GM18951 (cell line): Measurements from ENCODE around the gene MEAK7.

Experiments used
- POLR2A ChIP-seq: IDR thresholded peaks from 4 replicates; pipeline ENCODE4 v1.6.1; 2011; ENCODE audit warnings: mild to moderate bottlenecking; ENCODE audit not compliant: insufficient read length, insufficient read depth; ENCODE audit errors: extremely low read depth
- in situ Hi-C: fragments of 300-500 bp; cut with MboI; formaldehyde crosslinking; loops from one replicate; pipeline ENCODE4 v1.12.0; 2022; ENCODE audit warnings: low sequenced_read_pairs, mixed read lengths, inconsistent platforms; ENCODE audit not compliant: unreplicated experiment

The MEAK7 gene, protein sequence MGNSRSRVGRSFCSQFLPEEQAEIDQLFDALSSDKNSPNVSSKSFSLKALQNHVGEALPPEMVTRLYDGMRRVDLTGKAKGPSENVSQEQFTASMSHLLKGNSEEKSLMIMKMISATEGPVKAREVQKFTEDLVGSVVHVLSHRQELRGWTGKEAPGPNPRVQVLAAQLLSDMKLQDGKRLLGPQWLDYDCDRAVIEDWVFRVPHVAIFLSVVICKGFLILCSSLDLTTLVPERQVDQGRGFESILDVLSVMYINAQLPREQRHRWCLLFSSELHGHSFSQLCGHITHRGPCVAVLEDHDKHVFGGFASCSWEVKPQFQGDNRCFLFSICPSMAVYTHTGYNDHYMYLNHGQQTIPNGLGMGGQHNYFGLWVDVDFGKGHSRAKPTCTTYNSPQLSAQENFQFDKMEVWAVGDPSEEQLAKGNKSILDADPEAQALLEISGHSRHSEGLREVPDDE

GRCh38 chr16:84504420-84505248 lies at the start of gene MEAK7:
Gene MEAK7, minus strand, starts transcription at chr16:84504659. Its CDS starts 6,573 bp downstream, at chr16:84498086.
- peak; percentile 74 for TF ChIP-seq POLR2A
- in situ Hi-C loops: no loop called here

GRCh38 chr16:84553873-84554399 lies 49.5 kb upstream of the MEAK7 start:
- no peak for TF ChIP-seq POLR2A
- in situ Hi-C loops: no loop called here

DNA sequence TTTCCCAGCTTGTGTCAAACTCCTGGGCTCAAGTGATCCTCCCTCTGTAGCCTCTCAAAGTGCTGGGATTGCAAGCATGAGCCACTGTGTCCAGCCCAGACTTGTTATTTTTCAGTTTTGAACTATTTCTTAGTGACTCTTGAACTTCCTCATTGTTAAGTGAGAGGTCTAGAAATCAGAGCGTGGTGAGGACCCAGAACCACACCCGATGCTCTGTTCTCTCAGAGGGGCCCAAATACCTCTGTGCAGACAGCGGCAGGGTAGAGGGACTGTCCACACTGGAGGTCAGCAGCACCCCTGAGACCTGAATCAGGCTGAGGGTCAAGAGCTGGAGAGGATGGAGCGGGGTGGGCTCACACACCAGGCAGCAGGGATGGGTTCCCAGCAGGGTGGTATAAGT lies 47.7 kb upstream of the MEAK7 start:
- in situ Hi-C loops: no loop called here
- TF ChIP-seq POLR2A: no peak

- in situ Hi-C loops: no loop called here
- TF ChIP-seq POLR2A: no peak
These were observed 45.6 kb upstream of the MEAK7 start for GRCh38 chr16:84550096-84550495.

GRCh38 chr16:84548971-84549844 lies 44.7 kb upstream of the MEAK7 start:
- peak; percentile 23 for TF ChIP-seq POLR2A
- in situ Hi-C loops: no loop called here

DNA sequence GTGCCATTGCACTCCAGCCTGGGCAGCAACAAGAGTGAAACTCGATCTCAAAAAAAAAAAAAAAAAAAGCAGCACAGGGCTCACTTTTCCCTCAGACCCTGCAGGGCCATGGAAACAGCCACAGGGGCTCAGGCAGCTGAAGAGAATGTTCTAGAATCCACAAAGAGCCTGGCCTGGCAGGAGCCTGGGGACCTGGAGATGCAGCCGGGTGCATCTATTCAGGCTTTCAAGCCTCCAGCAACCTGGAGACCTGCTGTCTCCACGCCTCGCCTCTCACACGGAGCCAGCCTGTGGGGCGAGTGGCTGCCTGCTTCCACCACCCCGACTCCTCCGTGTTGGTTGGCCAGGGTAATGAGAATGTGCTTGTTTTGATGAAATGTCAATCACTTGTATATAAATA lies 44.0 kb upstream of the MEAK7 start:
- no peak for TF ChIP-seq POLR2A
- in situ Hi-C loops: no loop called here

DNA sequence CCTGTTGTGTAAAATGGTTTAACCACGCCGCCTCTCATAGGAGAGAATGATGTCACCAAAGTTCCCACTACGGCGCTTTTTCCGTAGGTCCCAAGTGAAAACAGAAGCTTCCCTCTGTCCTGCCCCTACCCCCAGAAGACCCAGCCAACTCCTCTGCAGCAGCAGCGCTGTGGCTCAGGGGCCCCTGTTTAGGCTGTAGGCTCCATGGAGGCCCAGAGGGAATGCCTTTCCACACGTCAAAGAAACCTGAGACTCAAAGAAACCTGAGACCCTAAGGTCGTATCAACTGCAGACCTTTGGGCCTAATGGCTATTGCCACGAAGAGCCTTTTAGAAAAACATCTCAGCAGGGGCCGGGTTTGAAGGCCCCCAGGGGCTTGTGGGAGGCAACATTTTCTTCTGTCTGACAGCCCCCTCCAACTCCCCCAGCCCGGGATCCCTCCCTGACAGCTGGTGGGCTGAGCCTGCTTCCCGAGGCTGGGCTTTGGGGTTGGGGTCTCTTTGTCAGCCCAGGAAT lies 43.1 kb upstream of the MEAK7 start:
- in situ Hi-C loops: no loop called here
- no peak for TF ChIP-seq POLR2A

- in situ Hi-C loops: no loop called here
- TF ChIP-seq POLR2A: no peak
These were observed 42.4 kb upstream of the MEAK7 start for GRCh38 chr16:84546669-84547545.

DNA sequence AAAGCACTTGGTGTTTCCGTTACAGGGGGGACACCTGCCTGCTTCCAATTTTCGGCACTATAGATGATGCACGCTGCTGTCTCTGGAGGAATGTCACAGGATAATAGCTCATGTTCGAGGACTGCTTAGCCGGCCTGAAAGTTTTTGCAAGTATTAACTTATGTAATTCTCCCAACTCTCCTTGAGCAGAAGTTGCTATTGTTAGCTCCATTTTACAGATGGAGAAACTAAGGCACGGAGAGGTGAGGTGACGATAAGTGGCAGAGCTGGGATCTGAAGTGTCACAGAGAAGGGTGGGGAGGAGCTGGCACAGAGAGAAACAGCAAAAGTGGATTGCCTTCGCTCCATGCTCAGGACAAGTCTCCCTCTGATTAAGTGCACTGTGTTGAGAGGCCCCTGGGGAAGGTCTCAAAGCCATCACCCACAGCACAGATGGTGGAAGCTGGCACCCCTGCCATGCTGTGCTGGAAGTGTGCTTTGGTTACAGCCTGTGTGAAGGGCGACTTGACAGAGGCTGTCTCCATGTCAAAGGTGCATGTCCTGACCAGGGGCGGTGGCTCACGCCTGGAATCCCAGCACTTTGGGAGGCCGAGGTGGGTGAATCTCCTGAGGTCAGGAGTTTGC lies 40.8 kb upstream of the MEAK7 start:
- in situ Hi-C loops: no loop called here
- TF ChIP-seq POLR2A: no peak

DNA sequence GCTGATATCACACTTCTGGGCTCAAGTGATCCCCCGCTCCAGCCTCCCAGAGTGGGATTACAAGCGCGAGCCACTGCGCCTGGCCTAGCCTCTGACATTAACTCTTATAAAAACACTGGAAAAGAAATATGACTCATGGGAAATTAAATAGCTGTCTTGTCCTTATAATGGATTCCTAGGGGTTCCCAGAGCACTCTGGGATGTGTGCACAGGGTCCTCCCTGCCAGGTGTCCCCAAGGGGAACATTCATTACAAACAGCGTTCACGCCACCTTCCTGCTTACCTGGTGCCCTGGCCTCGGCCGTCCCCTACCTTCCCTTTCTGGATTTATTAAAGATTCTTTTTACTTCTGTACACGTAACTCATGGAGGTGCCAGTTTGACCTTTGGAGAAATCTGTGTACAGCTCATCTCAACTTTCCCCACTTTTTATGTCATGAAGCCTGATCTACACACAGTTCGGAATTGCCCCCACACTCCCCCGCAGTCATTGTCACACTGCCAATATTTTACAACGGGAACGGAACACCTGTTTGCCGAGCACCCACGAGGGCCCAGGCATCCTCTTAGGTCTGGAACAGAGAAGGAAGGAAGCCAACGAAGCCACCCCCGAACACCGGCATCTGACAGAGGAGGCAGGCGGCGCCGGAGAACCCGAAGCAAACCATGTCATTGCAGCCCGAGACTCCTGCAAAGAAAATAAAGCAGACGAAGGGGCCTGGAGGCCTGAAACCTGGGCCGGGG lies 39.7 kb upstream of the MEAK7 start:
- TF ChIP-seq POLR2A: no peak
- in situ Hi-C loops: no loop called here

- in situ Hi-C loops: no loop called here
- no peak for TF ChIP-seq POLR2A
These were observed 38.8 kb upstream of the MEAK7 start for GRCh38 chr16:84543253-84543652.
